Femur (tissue), 1 donor: Measurements from ENCODE around the gene CHIA.

Source experiments
- DNase-seq: peaks from one replicate; pipeline ENCODE4 v3.0.0-alpha.2; 2017

Gene CHIA

DNA sequence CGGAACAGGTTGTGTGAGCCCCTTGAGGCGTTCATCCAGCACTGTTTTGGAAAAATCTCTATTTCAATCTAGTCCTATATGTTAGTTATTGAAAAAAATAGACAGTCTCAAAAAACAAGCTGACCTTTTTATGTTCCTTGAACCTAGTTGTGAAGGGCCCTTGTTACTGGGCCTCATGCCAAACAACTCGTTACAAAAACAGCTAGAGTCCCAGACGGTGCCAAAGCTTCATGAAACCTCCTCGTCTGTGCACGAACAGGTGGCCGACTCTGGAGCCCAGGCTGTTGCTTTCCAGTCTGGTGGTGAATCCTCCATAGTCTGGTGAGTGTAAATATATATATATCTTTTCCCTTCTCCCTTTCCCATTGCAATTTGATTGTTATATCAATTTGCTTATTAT lies at the start of gene CHIA:
Gene CHIA, plus strand, starts transcription at position 222 of the 400 bp plus-strand sequence. CDS start 19,617 bp downstream, outside the sequence.
- DNase-seq, result no peak

DNA sequence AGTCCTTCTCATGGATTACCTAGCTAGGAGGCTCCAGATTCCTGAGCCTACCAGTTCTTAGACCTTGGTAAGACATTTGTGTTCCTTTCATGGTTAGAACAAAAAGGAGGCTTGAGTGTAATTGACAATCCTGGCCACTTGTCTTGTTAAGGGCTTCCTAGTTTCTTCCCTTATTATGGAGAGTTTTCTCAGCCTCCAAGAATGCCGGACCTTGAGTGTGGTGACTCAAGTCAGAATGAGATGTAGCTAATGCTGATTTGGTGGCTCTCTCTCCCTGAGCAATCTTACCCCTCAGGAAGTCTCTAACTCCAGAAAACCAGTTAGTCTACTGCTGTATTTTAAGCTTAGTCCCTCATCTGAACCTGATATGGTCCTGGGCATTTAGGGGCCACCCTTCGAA lies 48.9 kb upstream of the CHIA start:
- no peak for DNase-seq

DNA sequence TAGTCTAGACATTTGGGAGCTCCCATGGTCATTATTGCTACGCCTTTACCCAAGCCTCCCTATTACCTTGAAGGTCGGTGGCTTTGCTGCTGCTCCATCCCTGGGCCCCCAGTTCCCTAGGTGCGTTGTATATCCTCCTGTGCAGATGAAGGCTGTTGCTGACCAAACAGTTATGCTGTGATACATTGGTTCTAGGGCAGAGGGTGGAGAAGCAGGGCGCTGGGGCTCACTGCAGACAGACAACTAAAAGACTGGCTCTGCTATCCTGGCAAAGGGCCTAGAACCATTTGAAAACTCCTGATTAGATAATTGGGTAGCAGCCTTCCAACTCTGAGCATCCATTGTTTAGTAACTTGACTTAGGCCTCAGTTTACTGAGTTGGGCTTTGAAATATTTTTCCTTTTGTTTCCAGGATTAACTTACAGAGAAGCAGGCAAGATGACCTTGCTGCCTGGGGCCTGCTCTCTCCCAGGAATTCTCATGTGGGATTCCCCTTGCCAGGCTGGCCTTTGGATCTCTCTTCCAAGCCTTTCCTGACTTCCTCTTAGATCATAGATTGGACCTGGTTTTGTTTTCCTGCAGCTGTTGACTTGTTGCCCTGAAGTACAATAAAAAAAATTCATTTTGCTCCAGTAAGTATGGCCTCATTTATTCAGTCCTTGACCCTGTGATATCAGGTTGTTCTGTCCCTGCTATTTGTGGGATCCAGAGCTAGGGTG lies 47.7 kb upstream of the CHIA start:
- DNase-seq, result no peak

DNA sequence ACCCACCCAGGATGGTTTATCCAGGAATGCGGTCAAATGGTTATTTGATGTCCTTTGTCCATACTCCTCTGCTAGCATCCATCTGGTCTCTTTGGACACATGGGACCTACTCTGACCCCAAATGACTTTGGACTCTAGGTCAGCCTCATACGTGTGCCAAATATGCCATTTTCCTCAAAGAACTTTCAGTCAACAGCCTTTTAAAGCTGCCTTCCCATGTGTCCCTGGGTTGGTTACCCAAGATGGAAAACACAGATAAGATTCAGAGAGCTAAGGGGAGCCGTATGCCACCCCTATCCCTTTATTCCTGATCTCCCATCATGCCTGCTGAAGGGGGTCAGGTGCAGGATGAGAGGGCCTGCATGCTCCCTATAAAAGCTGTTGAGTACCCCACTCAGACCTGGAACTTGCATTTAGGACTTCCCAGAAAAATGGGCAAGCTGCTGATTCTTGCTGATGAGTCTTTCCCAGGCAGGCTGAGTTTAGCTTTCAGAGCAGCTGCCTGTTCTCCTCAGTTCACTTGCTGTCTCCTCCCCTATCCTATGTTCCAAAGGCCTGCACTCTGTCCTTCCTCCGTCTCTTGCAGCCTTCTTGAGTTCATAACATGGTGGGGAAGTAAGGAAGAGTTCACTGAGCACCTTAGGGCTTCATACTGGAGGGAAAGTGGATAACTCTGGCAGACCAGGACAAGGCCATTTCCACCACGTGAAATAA lies 43.4 kb upstream of the CHIA start:
- no peak for DNase-seq

DNA sequence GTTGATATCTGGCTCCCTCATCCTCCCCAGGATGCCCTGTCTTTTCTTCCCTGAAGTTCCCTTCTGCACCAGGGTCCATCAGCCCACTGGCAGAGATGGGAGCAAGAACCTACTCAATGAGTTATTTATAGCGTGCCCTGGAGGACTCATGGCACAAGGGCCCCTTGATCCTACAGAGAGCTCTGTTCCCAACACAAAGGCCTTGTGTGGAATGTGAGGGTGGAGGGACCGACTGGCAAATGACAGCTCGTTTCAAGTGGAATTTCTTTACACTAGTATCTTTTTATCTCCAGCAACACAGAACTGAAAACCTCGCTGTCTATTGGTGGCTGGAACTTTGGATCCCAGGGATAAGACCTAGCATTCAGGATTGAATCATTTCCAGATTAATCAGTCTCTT lies 40.7 kb upstream of the CHIA start:
- no peak for DNase-seq

DNA sequence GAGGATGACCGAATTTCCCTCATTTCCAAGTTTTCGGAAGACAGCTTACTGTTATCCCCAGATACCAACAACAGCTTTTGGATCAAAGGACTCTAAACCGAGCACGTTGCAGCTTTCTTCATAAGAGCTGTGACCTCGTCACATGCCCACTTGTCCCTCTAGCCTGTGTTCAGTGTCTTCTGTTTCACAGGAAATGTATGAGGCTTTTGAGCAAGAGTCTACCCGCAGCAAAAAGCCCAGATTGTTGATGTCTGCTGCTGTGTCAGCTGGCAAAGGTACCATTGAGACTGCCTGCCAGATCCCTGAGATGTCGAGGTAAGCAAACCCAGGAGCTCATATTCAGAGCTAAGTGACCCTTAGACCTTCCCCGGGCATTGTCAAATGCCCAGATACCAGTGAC lies 39.1 kb upstream of the CHIA start:
- no peak for DNase-seq

DNA sequence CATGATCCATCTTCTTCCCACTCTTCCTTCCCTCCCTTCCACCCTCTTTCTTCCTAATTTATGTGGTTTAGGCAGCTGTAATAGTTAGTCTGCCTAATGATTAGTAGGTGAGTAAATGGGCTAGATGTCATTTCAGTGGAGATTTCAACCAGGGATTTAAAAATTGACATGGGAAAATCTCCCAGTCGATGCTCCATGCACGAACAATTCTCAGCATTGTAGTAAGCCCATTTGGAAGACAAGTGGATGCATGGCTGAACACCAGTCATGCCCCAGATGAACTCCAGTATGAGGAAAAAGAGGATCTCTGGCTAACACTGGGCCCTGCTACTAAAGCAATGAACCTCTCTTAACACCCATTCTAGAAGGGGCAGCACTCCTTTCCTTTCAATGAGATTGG lies 37.9 kb upstream of the CHIA start:
- no peak for DNase-seq

DNA sequence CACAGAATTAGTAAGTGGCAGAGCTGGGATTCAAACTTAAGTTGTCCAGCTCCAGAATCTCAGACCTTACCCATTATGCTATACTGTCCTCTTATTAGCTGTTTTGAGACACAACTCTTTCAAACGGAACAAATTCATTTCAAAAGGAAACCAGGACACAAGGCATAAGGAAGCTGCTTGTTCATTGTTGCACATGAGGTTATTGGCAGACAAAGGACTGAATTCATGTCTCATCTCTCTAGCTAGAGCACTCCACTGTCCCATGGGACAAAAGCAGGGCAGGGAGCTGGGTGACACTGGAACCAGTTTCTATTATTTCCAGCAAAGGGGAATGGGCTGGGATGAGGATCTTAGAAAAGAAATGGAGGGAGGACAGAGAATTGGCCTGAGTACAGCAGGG lies 36.8 kb upstream of the CHIA start:
- DNase-seq, result no peak

DNA sequence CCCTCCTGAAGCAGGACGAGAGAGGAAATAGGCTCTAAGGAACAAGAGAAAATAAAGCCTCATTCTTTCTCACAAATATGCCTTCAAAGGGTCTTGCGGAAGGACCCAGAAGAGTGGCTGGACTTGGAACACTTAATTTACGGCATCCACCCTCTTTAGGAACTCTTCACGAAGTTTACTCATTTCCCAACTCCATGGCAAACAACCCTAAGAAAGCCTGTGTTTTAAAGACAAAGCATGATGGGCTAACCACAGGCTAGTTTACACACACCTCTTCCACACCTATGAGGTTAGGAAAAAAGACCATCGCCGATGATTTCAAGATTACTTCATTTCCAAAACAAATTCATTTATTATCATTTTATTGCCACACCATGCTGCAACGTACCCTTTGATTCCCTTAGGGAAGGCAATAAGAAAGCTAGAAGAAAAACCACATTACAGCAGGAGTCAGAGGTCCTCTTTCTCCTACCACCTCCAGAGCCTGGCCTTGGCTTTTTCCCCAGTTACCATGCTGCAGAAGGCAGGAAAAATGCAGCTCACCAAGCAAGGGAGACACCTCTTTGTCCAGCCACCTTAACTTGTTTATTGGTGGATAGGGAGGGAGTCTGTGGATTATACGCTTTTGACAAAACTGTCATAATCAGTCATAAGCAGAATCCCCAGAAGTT lies 33.5 kb upstream of the CHIA start:
- no peak for DNase-seq

DNA sequence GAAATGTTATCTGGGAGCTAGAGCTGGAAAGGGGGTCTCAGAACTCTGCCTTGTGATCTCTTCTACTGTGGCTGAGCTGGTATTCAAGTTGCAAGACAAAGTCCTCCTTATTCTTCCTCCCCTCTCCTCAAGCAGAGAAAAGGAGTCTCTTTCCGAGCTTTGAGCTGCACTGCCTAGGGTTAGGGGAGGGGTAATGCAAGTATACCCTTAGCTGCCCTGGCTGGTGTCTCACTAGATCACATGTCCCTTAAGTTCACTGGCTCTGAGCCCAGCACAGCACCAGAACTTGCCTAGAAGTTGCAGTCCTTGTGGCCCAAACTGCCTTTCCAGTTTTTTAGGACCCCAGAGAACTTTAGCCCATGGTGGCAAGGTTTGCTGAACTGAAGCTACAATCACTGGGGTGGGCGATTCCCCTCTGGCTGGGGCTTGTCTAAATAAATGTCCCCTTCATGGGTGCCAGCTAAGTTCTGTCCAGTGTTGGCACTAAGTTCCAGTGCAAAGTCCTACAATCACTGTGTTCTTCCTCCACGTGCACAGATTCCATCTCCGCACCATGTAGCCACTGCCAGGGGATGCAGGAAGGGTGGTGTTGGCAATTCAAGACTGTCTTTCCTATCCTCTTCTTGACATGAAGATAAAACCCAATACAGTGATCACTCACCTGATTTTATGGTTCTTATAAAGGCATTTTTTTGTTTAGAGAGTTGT lies 22.7 kb upstream of the CHIA start:
- DNase-seq, result no peak

DNA sequence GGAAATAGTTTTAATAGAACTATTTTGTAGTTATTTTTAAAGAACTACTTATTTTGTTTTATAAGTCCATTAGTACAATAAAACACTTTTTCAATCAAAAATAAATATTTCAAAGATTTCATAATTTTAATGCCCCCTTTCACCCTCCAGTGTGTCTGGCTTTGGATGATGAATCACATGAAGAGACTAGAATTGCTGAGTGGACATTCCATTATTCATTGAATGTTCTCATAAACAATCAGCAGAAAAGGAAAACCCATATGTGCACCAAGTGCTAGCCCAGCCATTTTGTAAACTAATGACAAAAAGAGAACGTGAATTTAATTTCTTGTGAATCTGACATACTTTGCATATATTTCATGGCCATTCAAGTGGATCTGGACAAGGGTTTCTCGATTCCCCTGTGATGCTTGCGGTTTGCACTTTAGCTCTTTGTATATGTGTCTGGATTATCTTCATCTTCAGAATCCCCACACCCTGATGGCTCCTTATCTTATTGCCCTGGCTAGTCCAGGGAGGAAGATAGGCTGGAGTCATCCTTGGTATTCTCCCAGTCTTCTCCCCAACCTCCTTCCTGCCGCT lies 20.7 kb upstream of the CHIA start:
- no peak for DNase-seq

DNA sequence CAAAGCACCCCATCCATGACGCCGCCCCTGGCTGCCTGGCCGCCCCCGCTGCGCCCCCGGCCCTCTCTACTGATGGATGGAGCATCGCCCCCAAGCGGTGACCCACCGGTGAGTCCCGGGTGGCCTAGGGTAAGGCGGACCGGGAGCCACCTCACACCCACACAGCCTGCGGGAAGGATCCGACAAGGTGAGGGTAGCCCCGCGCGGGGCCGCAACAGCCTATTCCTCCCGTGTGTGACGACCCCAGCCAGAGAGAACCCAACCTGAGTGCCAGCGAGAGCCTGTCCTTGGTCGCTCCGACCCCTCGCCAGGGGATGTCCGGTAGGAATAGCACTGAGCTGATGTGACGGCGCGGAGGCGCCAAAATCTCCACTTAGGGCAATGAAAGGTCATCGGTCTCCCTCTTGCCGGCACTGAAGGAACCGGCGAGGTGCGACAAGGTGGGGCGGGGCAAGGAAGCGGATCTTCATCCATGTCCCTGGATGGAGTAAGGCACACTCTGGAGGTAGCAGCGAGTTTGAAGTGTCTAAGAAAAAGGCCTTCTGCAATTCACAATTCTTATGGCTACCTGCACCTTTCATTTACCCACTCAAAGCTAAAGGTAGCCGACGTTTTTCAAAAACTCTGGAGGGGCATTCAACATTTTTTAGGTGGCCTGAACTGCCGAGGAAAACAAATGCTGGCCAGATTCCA lies 19.7 kb upstream of the CHIA start:
- DNase-seq, result no peak

DNA sequence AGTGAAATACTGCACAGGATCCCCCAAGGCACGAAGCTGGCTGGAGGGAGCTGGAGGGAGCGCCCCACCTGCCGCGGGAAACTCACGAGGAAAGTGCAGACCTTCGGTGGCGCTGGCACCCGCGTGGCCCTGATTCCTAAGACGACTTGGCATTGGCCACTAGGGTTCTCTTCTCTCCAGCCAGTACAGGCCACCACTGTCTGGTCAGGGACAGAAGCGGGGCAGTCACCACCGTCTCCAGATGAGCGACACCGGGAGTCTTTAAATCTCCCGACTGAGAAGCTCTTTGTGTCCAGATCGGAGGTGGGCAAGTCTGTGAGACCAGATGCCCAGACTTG lies 19.2 kb upstream of the CHIA start:
- no peak for DNase-seq

DNA sequence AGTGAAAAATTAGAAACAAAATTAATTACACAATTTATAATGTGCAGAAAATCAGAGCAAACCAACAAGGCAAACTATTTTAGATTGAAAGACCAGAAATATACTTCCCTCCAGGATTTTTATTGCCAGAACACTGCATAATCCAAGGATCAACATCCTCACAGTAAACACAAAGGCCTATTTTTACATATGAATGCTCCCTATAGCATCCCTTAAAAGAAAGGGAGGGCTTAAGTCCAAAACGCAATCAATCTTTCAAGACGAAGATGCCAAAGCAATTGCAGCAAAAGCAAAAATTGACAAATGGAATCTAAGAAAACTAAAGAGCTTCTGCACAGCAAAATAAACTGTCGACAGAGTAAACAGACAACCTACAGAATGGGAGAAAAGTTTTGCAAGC lies 18.6 kb upstream of the CHIA start:
- no peak for DNase-seq

DNA sequence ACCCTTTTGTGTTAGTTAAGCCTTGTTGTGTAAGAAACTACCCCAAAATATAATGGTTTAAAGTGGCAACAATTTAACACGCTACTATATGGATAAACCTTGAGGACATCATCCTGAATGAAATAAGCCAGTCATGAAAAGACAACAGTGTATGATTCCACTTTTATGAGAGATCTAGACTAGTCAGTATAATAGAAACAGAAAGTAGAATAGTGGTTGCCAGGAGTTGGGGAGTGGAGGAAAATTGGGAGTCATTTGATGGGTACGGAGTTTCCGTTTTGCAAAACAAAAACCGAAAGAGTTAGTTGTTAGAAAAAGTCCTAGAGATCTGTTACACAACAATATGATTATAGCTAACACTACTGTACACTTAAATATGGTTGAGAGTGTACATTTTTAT lies 16.0 kb upstream of the CHIA start:
- DNase-seq, result no peak

DNA sequence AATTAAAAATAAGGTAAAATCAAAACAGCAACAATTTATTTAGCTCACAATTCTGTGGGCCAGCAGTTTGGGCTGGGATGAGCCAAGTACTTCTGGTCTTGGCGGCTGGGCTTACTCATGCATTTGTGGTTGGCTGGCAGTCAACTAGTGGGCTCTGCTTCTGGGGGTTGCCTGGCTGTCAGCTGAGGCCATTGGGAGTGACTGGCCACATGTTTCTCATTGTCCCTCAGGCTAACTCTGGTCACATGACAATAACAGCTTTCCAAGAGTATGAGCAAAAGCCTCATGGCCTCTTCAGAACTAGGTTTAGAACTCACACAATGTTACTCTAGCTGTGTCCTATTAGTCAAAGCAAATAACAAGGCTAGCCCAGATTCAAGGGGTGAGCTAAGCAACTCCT lies 15.6 kb upstream of the CHIA start:
- DNase-seq, result peak; percentile 51

DNA sequence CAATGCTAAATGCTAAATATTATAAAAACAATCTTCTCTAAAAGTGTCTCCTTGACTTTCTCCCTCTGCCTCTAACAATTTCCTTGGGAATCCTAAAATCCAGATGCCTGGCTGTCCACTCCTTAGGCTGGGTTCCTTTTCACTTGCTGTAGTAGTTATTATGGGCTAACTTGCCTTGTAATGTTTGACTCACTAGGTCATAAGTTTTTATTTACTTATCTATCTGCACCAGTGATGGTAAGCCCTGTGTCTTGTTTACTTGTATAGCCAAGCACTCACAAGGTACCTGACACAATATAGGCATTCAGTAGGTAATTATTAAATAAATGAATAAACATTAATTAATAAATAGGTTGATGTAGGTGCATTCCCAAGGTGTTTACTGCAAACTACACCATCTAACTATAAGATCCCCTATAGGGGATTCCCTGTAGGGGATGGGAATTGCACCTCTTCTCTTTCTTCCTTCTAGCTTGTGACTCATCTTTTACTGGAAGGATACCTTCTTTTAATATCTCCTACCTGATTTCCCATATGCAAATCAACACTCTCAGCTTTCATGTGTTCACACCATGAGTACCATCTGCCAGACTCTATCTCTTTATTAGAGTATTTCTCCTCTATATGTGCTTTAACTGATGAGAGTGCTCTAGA lies 14.7 kb upstream of the CHIA start:
- no peak for DNase-seq

DNA sequence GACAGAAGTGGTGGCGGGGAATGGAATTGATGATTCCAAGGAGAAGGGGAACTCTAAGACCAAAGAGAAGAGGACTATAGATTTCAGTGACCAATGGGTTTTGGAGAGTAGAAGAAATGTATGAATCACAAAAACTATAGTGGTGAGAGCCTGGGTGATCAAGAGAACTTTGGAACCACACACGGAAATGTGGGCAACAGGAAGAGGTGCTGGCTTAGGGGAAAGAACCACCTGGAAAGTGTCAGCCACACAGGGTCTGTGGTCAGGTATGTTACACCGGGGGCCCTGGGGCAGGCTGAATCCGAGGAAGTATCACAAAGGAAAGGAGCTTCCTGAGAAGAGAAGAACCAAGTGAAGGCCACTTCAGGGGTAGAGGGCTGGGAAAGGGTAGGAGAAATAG lies 11.5 kb upstream of the CHIA start:
- DNase-seq, result no peak

DNA sequence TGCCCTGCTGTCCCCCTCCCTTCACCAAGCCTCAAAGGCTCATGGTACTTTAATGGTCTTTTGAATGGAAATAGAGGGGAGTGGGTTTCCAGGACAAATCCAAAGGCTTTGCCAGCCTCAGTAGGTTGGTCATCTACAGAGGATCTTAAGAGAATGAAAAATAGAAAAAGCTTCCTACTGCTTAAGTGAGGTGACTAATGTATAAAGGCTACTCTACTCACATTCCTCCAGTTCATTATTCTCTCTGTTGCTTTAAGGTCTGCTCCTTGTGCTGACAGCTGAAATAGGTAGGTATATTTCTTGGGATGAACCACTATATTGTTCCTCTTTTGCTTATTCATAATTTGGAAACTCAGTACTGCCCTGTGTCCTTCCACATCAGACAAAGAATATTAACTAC lies 10.4 kb upstream of the CHIA start:
- no peak for DNase-seq

DNA sequence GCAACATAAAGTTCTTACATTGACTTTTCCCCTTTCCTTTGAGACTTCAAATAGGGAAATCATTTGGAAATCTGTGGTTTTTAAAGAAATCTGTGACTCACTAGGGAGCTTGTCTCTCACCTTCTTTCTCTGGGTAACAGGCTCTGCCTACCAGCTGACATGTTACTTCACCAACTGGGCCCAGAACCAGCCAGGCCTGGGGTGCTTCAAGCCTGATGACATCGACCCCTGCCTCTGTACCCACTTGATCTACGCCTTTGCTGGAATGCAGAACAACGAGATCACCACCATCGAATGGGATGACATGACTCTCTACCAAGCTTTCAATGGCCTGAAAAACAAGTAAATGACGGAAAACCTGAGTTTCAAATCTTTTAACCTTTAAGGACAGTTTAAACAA lies 9.2 kb upstream of the CHIA start:
- DNase-seq, result no peak

DNA sequence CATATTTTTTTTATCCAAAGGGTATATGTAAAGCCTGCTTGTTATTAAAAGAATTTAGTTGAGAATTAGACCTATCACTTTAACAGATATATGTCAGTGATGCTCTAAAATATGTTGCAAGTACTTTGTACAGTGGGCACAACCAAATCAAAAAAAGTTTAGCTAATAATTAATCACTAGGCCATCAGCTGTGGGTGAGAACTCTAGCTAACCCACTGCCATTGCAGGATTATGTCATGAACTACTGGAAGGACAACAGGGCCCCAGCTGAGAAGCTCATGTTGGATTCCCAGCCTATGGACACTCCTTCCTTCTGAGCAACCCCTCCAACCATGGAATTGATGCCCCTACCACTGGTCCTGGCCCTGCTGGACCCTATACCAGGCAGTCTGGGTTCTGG lies 6.8 kb upstream of the CHIA start:
- DNase-seq, result no peak

DNA sequence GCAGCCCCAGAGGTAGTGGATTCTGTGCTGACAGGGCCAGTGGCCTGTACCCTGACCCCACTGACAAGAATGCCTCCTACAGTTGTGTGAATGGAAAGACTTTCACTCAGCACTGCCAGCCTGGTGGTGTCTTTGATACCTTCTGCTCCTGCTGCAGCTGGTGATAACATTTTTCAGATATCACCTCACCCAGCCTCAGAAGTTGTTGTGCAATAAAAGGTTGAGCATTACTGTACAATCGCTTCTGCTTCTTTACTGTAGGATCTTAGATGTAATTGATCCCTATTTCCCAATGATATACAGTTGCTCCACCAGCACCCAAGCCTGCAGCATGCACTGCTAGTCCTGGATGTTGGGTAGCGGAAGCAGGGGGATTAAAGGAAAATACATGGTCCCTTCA lies 4.8 kb upstream of the CHIA start:
- DNase-seq, result no peak
